Stimulated activated naive CD8-positive, alpha-beta T cell treated with anti-CD3 and anti-CD28 coated beads, Interleukin-15, Interleukin-2, amounts not matched to agents 100 ng/mL and 50 ng/mL, for 24 hours (primary cell): Measurements from ENCODE around the gene IDH2.

Experiments
- H3K27ac Mint-ChIP-seq: one replicate; pipeline ENCODE4 v1.8.0; 2021; ENCODE audit warnings: mild to moderate bottlenecking, mixed read lengths
- H3K27me3 Mint-ChIP-seq: one replicate; pipeline ENCODE4 v1.8.0; 2021; ENCODE audit warnings: mixed read lengths
- H3K36me3 Mint-ChIP-seq: one replicate; pipeline ENCODE4 v1.8.0; 2021; ENCODE audit warnings: low read depth, mixed read lengths
- H3K4me1 Mint-ChIP-seq: one replicate; pipeline ENCODE4 v1.8.0; 2021; ENCODE audit warnings: low read depth, mixed read lengths
- H3K4me3 Mint-ChIP-seq: one replicate; pipeline ENCODE4 v1.8.0; 2021; ENCODE audit warnings: mild to moderate bottlenecking, mixed read lengths
- H3K9me3 Mint-ChIP-seq: one replicate; pipeline ENCODE4 v1.8.0; 2021; ENCODE audit warnings: mixed read lengths

The IDH2 gene

DNA sequence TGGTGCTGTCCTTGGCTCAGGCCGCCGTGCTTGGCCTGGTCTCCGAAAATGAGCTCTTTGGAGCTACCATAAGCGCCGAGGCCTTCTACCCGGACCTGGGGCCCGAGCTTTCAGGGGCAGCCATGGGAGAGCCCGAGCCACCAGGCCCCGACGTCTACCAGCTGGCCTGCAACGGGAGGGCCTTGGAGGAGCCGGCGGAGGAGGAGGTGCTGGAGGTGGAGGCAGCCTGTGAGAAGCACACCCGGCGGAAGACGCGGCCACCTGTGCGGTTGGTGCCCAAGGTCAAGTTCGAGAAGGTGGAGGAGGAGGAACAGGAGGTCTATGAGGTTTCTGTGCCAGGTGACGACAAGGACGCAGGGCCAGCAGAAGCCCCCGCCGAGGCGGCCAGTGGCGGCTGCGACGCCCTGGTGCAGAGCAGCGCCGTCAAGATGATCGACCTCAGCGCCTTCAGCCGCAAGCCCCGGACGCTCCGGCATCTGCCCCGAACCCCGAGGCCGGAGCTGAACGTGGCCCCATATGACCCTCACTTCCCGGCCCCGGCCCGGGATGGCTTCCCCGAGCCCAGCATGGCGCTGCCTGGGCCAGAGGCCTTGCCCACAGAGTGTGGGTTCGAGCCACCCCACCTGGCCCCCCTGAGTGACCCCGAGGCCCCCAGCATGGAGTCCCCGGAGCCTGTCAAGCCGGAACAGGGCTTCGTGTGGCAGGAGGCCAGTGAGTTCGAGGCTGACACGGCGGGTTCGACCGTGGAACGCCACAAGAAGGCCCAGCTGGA, 34.9 kb downstream of the IDH2 start:
- Mint-ChIP-seq H3K4me3 (no peak overlapping the region), H3K27ac (no peak overlapping the region), H3K36me3 (no peaks in the 10 kb centered on the region), H3K9me3 (no peaks in the 10 kb centered on the region), H3K27me3 (no peaks in the 10 kb centered on the region), H3K4me1 (peaks cover 17% of the 10 kb centered on the region)

DNA sequence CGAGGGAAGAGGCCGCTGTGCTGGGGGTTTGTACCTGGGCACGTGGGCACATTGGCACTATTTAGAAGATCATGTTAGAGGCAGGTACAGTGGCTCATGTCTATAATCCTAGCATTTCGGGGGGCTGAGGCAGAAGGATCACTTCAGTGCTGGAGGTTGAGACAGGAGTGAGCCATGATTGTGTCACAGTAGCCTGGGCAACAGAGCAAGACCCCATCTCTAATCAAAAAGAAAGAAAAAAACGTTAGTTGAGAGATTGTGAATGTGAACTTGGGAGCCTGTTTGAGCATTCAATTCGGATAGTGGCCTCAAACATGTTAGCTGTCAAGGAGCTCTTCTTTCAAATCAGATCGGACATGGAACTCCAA, 36.6 kb downstream of the IDH2 start:
- peaks cover 31% of the 10 kb centered on the region for H3K4me1 Mint-ChIP-seq
- no peaks in the 10 kb centered on the region for H3K27me3 Mint-ChIP-seq
- H3K4me3 Mint-ChIP-seq, result no peak overlapping the region
- no peaks in the 10 kb centered on the region for H3K9me3 Mint-ChIP-seq
- H3K27ac Mint-ChIP-seq, result no peak overlapping the region
- no peaks in the 10 kb centered on the region for H3K36me3 Mint-ChIP-seq

DNA sequence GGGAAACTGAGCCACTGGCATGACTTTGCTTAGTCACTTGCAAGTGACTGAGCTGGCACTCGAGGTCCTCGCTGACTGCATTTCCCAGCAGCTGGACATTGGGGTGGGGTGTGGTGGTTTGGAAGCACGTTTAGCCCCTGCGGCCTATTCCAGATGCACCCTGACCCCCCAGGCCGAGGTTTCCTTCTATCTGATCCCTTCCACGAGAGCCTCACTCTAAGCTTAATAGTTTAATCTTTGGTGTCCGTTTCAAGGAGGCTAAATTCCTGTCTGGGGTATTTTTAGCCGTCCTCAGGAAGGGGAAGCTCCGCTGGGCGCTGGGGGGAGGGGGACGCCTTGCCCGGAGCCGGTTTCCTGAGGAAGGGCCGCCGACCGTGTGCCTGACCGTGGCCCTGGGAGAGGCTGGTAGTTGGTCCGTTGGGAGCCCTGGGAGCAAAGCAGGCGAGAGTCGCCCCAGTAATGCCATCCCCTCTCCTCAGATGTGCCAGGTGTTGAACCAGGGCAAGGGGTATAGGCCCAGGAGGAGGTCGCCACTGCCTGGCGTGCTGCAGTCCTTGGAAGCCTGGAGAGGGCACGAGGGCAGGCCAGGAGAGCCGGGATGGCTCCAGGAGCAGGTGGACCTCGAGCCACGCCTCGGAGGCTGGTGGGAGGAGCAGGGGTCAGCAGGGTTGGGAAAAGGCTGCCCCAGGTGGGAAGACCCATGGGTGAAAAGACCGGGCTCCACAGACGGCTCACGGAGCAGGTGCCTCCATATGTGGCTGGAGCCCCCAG, 37.2 kb downstream of the IDH2 start:
- no peaks in the 10 kb centered on the region for H3K27me3 Mint-ChIP-seq
- no peak overlapping the region for H3K27ac Mint-ChIP-seq
- H3K4me1 Mint-ChIP-seq, result peaks cover 34% of the 10 kb centered on the region
- no peaks in the 10 kb centered on the region for H3K36me3 Mint-ChIP-seq
- H3K4me3 Mint-ChIP-seq, result no peak overlapping the region
- no peaks in the 10 kb centered on the region for H3K9me3 Mint-ChIP-seq

DNA sequence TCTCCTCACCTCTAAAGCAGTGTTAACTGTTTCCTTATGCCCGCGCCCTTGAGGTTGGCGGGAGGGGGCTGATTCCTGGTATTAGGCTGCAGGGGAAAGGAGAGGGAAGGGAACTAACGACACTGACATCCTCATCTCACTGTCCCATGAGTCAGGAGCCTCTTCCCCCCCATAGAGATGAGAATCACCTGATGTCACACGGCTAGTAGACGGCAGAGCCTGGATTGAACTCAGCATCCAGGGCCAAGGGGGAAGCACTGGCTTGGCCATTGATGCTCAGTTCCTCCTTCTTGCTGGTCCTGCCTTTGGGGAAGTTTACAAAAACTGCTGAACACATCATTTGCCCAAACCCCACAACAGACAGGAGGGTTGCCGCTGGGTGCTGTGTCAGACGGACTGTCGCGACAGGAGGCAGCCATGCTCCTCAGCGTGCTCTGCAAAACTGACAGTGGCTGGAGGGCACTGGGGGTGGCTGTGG, 38.5 kb downstream of the IDH2 start:
- H3K4me1 Mint-ChIP-seq, result peaks cover 47% of the 10 kb centered on the region
- no peaks in the 10 kb centered on the region for H3K36me3 Mint-ChIP-seq
- no peaks in the 10 kb centered on the region for H3K9me3 Mint-ChIP-seq
- H3K27me3 Mint-ChIP-seq, result no peaks in the 10 kb centered on the region
- H3K27ac Mint-ChIP-seq, result no peak overlapping the region
- H3K4me3 Mint-ChIP-seq, result no peak overlapping the region

DNA sequence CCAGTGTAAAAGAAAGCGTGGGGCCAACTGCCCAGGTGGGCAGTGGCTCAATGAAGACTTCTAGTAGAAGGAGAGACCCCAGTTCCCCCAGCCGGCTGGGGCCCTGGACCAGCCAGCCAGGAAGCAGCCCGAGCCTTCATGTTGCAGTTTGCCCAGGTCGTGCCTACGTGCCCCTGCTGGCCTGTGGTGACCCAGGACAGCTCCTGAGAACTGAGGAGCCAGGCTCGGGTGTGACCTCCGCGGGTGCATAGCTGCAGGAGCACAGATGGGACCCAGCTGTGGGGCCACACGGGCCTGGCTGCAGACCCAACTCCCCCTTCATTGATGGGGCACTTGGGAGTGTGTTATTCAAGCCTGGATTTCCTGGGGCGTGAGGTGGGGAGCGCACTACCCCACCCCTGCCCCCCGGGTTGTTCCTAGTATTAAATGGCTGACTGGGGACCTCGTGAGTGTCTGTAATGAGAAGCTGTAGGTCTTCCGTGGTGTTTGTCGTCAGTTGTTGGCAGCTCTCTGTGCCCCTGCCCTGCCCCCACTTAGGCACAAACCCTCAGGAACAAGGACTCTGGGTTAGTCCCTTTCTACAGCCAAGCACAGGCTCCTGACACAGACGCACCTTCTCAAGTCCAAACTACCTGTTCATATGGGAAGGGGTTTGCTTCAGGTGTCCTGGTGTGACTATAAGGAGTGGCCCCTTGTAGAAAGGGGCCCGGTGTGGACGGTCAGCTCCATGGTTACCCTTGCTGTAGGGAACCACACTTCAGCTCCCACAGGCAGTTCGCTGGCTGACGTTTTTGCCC, 39.1 kb downstream of the IDH2 start:
- Mint-ChIP-seq H3K36me3 (no peaks in the 10 kb centered on the region), H3K9me3 (no peaks in the 10 kb centered on the region), H3K4me3 (no peak overlapping the region), H3K27ac (no peak overlapping the region), H3K4me1 (peaks cover 53% of the 10 kb centered on the region), H3K27me3 (no peaks in the 10 kb centered on the region)

DNA sequence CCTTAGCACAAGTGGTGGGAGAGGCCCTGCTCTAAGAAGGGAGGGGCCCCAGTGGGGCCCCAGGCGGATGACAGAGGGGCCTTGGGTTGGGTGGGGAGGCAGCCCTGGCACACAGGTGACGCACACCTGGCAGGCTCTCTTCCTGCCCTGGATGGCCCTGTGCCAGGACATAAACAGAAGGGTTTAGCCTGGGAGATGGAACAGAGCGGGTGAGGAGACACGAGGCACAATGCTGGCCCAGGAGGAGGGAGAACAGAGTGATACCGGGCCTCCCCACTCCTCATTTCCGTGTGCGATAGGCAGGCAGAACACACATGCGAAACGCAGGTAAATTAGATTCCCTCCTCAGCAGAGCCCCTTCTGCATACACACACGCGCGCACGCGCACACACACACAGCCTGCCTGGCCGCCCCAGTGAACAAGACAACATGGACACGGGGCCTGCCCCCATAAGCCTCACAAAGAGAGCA, 39.8 kb downstream of the IDH2 start:
- peak overlapping the region; percentile 28 for H3K27ac Mint-ChIP-seq
- no peaks in the 10 kb centered on the region for H3K36me3 Mint-ChIP-seq
- H3K4me3 Mint-ChIP-seq, result no peak overlapping the region

DNA sequence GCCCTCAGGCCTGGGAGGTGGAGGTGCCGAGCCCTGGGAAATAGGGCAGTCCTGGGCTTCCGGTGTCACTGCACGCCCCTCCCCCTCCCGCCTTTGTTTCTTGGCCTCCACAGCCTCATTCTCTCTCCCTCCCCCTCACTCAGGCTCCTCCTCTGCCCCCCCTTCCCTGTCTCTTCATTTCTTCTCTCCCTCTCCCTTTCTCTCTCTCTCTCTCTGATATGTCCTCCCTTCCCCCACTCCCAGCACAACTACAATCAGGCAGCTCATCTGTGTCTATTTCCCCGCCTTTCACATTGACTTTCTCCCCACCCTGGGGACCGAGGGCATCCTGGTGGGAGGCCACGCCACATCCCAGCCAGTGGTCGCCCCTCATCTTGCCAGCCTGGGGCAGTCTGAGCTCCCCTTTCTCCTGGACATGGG, 40.2 kb downstream of the IDH2 start:
- Mint-ChIP-seq H3K9me3 (no peaks in the 10 kb centered on the region), H3K36me3 (no peaks in the 10 kb centered on the region), H3K27ac (peak overlapping the region; percentile 45), H3K4me3 (no peak overlapping the region), H3K27me3 (no peaks in the 10 kb centered on the region), H3K4me1 (peaks cover 59% of the 10 kb centered on the region)

More for the DNA sequence above, 39.8 kb downstream of the IDH2 start:
- H3K27me3 Mint-ChIP-seq, result no peaks in the 10 kb centered on the region
- no peaks in the 10 kb centered on the region for H3K9me3 Mint-ChIP-seq
- H3K4me1 Mint-ChIP-seq, result peaks cover 59% of the 10 kb centered on the region

DNA sequence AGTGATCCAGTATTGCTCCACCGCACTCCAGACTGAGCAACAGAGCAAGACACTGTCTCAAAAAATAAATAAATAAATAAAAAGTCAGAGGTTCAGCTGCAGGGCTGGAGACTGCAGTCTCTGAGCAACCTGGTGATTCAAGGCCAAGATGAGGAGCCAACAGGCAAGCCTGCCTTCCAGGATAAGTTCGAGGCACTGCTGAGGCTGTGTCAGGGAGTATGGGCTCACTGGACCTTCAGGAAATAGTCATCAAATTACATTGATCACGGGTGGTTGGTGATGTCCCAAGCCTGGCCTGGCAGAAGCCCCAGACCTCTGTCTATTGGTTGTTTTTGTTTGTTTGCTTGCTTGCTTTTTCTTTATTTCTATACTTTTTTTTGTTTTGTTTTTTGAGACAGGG, 41.5 kb downstream of the IDH2 start:
- Mint-ChIP-seq H3K27ac (peak overlapping the region; percentile 45), H3K4me3 (no peak overlapping the region), H3K36me3 (no peaks in the 10 kb centered on the region), H3K4me1 (peaks cover 59% of the 10 kb centered on the region), H3K9me3 (no peaks in the 10 kb centered on the region), H3K27me3 (no peaks in the 10 kb centered on the region)

DNA sequence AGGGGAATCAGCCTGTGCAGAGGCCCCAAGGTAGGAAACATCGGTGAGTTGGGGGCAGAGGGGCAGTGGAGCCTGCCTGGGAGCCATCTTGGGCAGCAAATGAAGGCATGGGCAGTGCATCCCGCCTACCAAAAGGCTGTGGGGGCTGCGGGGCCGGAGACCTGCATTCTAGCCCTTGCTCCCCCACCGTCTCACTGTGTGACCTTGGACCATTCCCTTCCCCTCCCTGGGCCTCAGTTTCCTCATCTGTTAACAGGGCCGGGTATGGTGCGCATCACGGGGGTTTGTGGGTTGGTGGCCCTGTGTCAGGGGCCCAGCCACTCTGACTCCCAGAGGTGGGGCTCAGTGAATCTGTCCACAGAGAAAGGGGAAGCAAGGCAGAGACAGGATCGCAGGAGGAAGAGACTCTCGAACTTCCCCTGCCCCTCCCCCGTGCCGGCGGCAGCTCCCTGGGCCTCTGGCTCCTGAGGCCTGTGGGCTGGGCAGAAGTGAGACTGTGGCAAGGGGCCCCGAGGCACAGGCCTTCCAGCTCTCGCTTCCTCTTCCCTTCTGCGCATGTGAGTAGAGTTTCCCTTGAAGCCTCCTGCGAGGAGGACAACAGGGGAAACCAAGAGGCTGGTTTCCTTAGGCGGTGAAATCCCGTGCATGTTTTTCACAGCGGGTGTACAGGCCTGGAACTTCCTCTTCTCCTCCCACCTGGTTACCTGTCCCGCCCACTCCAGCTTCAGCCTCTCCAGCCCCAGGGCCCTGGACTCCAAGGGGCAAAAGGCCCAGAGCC, 42.9 kb downstream of the IDH2 start:
- H3K36me3 Mint-ChIP-seq, result no peaks in the 10 kb centered on the region
- H3K4me1 Mint-ChIP-seq, result peaks cover 63% of the 10 kb centered on the region
- peak overlapping the region; percentile 52 for H3K4me3 Mint-ChIP-seq
- H3K27ac Mint-ChIP-seq, result peak overlapping the region; percentile 93
- no peaks in the 10 kb centered on the region for H3K9me3 Mint-ChIP-seq
- no peaks in the 10 kb centered on the region for H3K27me3 Mint-ChIP-seq

DNA sequence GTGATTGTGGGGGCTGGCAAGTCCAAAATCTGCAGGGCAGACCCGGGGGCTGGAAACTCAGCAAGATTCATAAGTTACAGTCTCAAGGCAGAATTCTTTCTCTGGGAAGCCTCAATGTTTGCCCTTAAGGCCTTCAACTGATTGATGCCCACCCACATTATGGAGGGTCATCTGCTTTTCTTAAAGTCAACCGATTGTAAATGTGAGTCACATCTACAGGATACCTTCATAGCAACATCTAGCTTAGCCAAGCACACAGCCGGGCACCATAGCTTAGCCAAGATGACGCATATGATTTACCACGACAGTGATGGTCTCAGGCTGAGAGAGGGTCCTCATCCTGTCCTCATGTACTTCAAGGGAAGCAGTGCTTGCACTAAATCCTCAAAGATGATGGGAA, 43.5 kb downstream of the IDH2 start:
- peak overlapping the region; percentile 52 for H3K4me3 Mint-ChIP-seq
- H3K27me3 Mint-ChIP-seq, result no peaks in the 10 kb centered on the region
- H3K4me1 Mint-ChIP-seq, result peaks cover 61% of the 10 kb centered on the region
- H3K9me3 Mint-ChIP-seq, result no peaks in the 10 kb centered on the region
- no peaks in the 10 kb centered on the region for H3K36me3 Mint-ChIP-seq
- H3K27ac Mint-ChIP-seq, result peak overlapping the region; percentile 93

DNA sequence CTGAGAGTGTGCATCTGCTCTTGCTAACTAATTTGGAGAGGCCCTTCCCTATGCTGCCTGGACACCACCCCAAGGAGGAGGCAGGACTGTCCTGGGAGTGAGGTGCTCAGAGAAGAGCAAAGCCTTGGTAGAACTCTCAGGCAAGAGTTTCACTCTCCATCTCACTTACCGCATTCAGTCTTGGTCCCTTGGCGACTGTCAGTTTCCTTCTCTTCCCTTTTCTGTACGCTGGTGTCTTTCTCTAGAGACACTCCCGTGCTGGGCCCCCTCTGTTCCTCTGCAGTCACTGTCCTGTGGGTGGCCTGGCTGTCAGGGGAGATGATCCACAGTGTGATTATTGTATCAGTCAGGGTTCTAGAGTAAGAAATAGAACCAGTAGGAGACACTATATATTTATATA, 44.0 kb downstream of the IDH2 start:
- peak overlapping the region; percentile 93 for H3K27ac Mint-ChIP-seq
- no peaks in the 10 kb centered on the region for H3K36me3 Mint-ChIP-seq
- H3K4me3 Mint-ChIP-seq, result peak overlapping the region; percentile 13
- peaks cover 56% of the 10 kb centered on the region for H3K4me1 Mint-ChIP-seq
- no peaks in the 10 kb centered on the region for H3K27me3 Mint-ChIP-seq
- no peaks in the 10 kb centered on the region for H3K9me3 Mint-ChIP-seq

DNA sequence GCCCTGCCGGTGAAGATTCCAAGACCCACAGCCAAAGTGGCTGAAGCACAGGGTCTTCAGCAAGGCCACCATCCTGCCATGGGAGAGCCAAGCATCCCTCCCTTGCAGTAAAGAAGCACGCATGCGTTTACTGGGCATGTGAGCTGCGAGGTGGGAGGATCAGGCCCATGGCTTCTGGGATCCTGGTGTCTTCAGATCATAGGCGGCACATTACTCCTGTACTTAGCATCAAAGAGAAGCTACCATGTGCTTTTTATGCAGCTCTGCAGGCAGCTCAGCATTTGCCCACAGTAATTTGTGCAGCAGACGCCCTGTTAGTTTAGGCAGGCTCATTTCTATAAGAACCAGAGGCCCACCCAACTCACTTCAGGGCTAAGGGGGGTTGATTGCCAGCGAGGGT, 45.7 kb downstream of the IDH2 start:
- Mint-ChIP-seq H3K9me3 (no peaks in the 10 kb centered on the region), H3K27me3 (no peaks in the 10 kb centered on the region), H3K4me1 (peaks cover 44% of the 10 kb centered on the region), H3K36me3 (no peaks in the 10 kb centered on the region), H3K4me3 (no peak overlapping the region), H3K27ac (no peak overlapping the region)

DNA sequence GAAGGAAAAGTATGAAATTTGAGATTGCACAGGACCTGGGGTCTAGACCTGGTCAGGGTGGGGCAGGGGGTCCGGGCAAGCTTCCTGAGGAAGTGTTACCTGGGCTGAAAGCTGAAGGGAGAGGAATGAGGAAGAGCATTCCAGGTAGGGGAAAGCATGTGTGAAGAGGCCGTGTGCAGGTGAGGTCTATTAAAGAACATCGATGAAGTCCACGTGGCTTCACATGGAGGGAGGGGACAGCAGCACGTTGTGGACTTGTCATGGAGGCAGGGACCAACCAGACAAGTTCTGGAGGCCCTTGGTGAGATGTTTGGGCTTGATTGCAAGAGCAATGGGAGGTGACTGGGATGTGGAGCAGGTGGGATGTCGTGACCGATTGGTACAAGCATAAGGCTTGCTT, 47.1 kb downstream of the IDH2 start:
- Mint-ChIP-seq H3K4me3 (no peak overlapping the region), H3K27me3 (no peaks in the 10 kb centered on the region), H3K4me1 (peaks cover 34% of the 10 kb centered on the region), H3K27ac (no peak overlapping the region), H3K9me3 (no peaks in the 10 kb centered on the region), H3K36me3 (no peaks in the 10 kb centered on the region)

DNA sequence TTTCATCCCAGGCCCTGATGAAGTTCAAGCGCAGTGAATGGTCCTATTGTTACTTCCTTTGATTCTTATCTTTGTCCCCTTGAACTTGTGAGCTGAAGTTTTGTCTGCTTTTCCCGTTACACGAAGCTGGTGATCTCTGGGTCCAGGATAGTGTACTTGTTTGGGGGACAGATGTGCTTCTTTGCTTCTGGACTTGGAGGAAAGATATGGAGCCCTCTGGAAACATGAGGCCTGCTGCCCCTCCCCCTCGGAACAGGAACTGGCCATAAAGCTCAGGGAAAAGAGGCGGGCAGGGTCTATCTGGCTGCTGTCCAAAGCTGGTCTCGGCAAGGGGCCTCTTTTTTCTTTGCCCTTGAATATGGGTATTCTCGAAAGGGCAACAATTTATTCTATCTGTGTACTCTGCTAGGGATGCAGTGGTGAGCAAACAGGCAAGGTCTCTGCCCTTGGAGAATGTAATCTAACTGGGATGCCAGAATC, 47.6 kb downstream of the IDH2 start:
- no peaks in the 10 kb centered on the region for H3K27me3 Mint-ChIP-seq
- no peaks in the 10 kb centered on the region for H3K9me3 Mint-ChIP-seq
- H3K27ac Mint-ChIP-seq, result peak overlapping the region; percentile 71
- H3K4me1 Mint-ChIP-seq, result peaks cover 28% of the 10 kb centered on the region
- no peaks in the 10 kb centered on the region for H3K36me3 Mint-ChIP-seq
- no peak overlapping the region for H3K4me3 Mint-ChIP-seq
